Left ventricle myocardium inferior (tissue), 1 donor: ENCODE results near the gene NOLC1. TPM values are rescaled to one million over a fixed set of nuclear protein-coding genes. Genes with fewer than 3 reads are reported as not detected.
A peak's percentile ranks its signal among the peaks of the same experiment; 100 is the strongest.

ENCODE experiments used
- DNase-seq: peaks from one replicate; pipeline ENCODE4 v3.0.0-alpha.2; 2020
- H3K27ac ChIP-seq: fragments of 200-600 bp; replicated peaks from 2 replicates; pipeline ENCODE4 v1.8.0; 2021
- H3K27me3 ChIP-seq: fragments of 200-600 bp; 2 replicates; pipeline ENCODE4 v1.8.0; 2021; ENCODE audit warnings: low read depth
- H3K36me3 ChIP-seq: fragments of 200-600 bp; 2 replicates; pipeline ENCODE4 v1.8.0; 2021
- H3K4me1 ChIP-seq: fragments of 200-600 bp; 2 replicates; pipeline ENCODE4 v1.8.0; 2021
- H3K4me3 ChIP-seq: fragments of 200-600 bp; 2 replicates; pipeline ENCODE4 v1.8.0; 2021; ENCODE audit warnings: mild to moderate bottlenecking, moderate library complexity
- H3K9me3 ChIP-seq: fragments of 200-600 bp; replicated peaks from 2 replicates; pipeline ENCODE4 v1.8.0; 2021
- CTCF ChIP-seq: fragments of 200-600 bp; IDR thresholded peaks from 2 replicates; pipeline ENCODE4 v1.8.0; 2021; ENCODE audit warnings: antibody characterized with exemption, mild to moderate bottlenecking, borderline replicate concordance
- intact Hi-C: fragments of 100-400 bp; cut with micrococcal nuclease; formaldehyde crosslinking; loops from one replicate; pipeline ENCODE4 v1.11.0; 2022
- total RNA-seq: library from RNA; stranded (reverse); fragmentation: NEBNext Ultra II Directional; extraction: Animal tissue kit (Norgen Biotek cat#: 25700); gene quantifications from one replicate; pipeline ENCODE4 v1.2.1, GENCODE V29; 2021
- donor health status: DM: no; HTN: yes; CAD: no; lungs with severe emphysema.

Gene NOLC1
- total RNA-seq, 1 donor from 2014 or later: 28.3 TPM

DNA sequence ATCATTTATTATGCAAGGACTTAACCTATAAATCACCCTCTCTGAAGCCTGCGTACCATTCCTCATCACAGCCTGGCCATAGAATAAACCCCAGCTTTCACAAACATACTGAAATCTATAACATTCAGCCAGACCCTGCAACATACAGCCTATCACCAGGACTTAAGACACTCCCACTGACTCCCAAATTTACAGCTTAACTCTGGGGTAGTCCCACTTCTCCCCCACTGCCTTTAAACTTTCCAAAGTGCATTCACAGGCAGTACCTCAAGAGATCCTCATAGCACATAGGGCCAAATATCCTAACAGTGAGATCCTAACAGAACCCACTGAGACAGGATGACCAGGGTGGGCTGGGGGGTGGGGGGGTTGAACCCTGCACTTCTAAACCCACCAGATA, 35.5 kb upstream of the NOLC1 start:
- intact Hi-C loops: no loop called here
- H3K4me3 ChIP-seq: peak overlapping the region; percentile 81

DNA sequence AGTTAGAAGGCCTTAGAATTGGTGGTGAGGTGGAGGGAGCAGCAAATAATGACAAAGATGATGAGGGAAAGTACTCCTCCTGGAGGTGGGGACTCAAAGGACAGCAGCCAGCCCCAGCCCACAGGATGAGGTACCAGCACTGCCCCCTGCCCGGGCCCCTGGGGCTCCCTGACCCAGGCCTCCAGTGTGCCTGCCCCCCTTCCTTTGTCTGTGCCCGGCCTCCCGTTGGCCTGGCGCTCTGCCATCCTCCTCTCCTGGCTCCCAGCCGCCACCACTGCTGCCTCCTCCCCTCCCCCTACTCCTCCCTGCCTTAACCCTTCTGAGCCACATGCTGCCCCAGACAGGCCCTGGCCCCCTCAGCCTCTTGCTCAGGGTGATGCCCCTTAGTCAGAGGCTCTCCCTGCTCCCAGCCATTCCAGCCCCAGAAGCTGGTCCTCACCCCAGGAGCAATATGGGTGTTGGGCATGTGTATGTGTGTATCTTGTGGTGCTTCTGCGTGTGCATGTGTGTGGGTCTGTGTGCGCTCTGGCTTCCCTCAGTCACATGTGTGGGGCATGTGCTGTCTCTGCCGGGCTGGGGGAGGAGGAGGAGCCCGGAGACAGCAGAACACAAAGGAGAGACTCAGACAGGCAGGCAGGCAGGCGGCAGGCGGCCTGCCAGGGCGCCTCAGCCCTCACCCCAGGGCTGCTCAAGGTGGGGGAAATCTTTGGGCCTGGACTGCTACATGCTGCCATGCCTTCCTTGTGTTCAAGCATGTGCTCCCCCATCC, 34.6 kb upstream of the NOLC1 start:
- intact Hi-C loops: no loop called here
- Histone ChIP-seq H3K27ac (peak overlapping the region; percentile 97), H3K9me3 (no peaks in the 10 kb centered on the region), H3K4me3 (peak overlapping the region; percentile 81), H3K36me3 (no peaks in the 10 kb centered on the region), H3K27me3 (no peaks in the 10 kb centered on the region), H3K4me1 (peaks cover 93% of the 10 kb centered on the region)
- TF ChIP-seq CTCF: peak; percentile 26
- DNase-seq: peak; percentile 86

More for the DNA sequence above, 35.5 kb upstream of the NOLC1 start:
- Histone ChIP-seq H3K27ac (peak overlapping the region; percentile 97), H3K27me3 (no peaks in the 10 kb centered on the region), H3K4me1 (peaks cover 92% of the 10 kb centered on the region), H3K36me3 (peaks cover 2% of the 10 kb centered on the region), H3K9me3 (no peaks in the 10 kb centered on the region)
- DNase-seq: no peak
- no peak for TF ChIP-seq CTCF

- Histone ChIP-seq H3K4me1 (peaks cover 80% of the 10 kb centered on the region), H3K4me3 (peak overlapping the region; percentile 81), H3K27me3 (no peaks in the 10 kb centered on the region), H3K9me3 (no peaks in the 10 kb centered on the region), H3K27ac (peak overlapping the region; percentile 97), H3K36me3 (no peaks in the 10 kb centered on the region)
- intact Hi-C loops: no loop called here
- no peak for TF ChIP-seq CTCF
- no peak for DNase-seq
Measured at GRCh38 chr10:102118867-102119266, 33.3 kb upstream of the NOLC1 start.

GRCh38 chr10:102119417-102120141, 32.6 kb upstream of the NOLC1 start:
- no peaks in the 10 kb centered on the region for H3K36me3 ChIP-seq
- H3K9me3 ChIP-seq: no peaks in the 10 kb centered on the region
- H3K4me1 ChIP-seq: peaks cover 73% of the 10 kb centered on the region
- no peaks in the 10 kb centered on the region for H3K27me3 ChIP-seq
- peak overlapping the region; percentile 81 for H3K4me3 ChIP-seq
- peak overlapping the region; percentile 97 for H3K27ac ChIP-seq
- intact Hi-C loops: no loop called here
- no peak for TF ChIP-seq CTCF
- DNase-seq: peak; percentile 60

GRCh38 chr10:102120142-102120990, 31.8 kb upstream of the NOLC1 start, which contains the start of gene LDB1:
Gene LDB1, minus strand, starts transcription at chr10:102120368. Its CDS starts 258 bp downstream, at chr10:102120110.
- H3K9me3 ChIP-seq: no peaks in the 10 kb centered on the region
- peak within 1 kb of the TSS; percentile 81 for H3K4me3 ChIP-seq
- peak; percentile 82 for DNase-seq
- H3K4me1 ChIP-seq: peaks cover 67% of the 10 kb centered on the region
- H3K27ac ChIP-seq: peak within 1 kb of the TSS; percentile 97
- intact Hi-C loops: no loop called here
- H3K36me3 ChIP-seq: no peaks in the 10 kb centered on the region
- no peaks in the 10 kb centered on the region for H3K27me3 ChIP-seq
- TF ChIP-seq CTCF: peak; percentile 29
